Lung (tissue), 16 donors: Measurements from ENCODE around the gene ACCSL. TPM values are rescaled to one million over a fixed set of nuclear protein-coding genes. Genes with fewer than 3 reads are reported as not detected.

ENCODE experiments used
- ATAC-seq: fragments of 200-7000 bp; cut with Tn5 transposase; one replicate; pipeline ENCODE4 v1.9.1; 2020; ENCODE audit warnings: moderate number of reproducible peaks; ENCODE audit not compliant: insufficient read depth, low FRiP score
- DNase-seq, 3 donors: peaks; one replicate each; pipeline ENCODE4 v3.0.0-alpha.2; 2013 to 2017
- H3K27ac ChIP-seq, 2 donors: one replicate each; pipeline ENCODE4 v1.5.1; 2013; ENCODE audit warnings: mild to moderate bottlenecking in 2 of 2, moderate library complexity in 2 of 2, control low read depth in 1 of 2, inconsistent platforms in 1 of 2, low read depth in 1 of 2, low read length in 1 of 2
- H3K27me3 ChIP-seq, 3 donors: one replicate each; pipeline ENCODE4 v1.5.1; 2013; ENCODE audit warnings: low read length in 2 of 3; ENCODE audit not compliant: control insufficient read depth in 3 of 3, insufficient read depth in 3 of 3
- H3K36me3 ChIP-seq, 4 donors: one replicate each; pipeline ENCODE4 v1.5.1; 2013; ENCODE audit warnings: low read length in 4 of 4, mild to moderate bottlenecking in 1 of 4, moderate library complexity in 1 of 4; ENCODE audit not compliant: control insufficient read depth in 4 of 4, insufficient read depth in 4 of 4
- H3K4me1 ChIP-seq, 5 donors: one replicate each; pipeline ENCODE4 v1.5.1; 2013; ENCODE audit warnings: low read length in 5 of 5, mild to moderate bottlenecking in 2 of 5, moderate library complexity in 1 of 5; ENCODE audit not compliant: control insufficient read depth in 5 of 5, insufficient read depth in 5 of 5
- H3K4me3 ChIP-seq: one replicate; pipeline ENCODE4 v1.5.1; 2013; ENCODE audit warnings: mild to moderate bottlenecking, control low read depth, moderate library complexity
- H3K9ac ChIP-seq, 2 donors: one replicate each; pipeline ENCODE4 v1.5.1; 2013; ENCODE audit warnings: low read length in 2 of 2, control low read depth in 1 of 2; ENCODE audit not compliant: insufficient read depth in 1 of 2
- H3K9me3 ChIP-seq, 4 donors: one replicate each; pipeline ENCODE4 v1.5.1; 2013; ENCODE audit warnings: low read length in 3 of 4, mild to moderate bottlenecking in 1 of 4, moderate library complexity in 1 of 4; ENCODE audit not compliant: control insufficient read depth in 4 of 4, insufficient read depth in 3 of 4
- WGBS, 2 donors: extraction: QIAGEN DNeasy Blood & Tissue Kit; methylation state at CpG; one replicate each; pipeline ENCODE4 v1.1.7; 2013; 5-methylcytosine and 5-hydroxymethylcytosine counted together
- long read RNA-seq, 5 donors: transcript quantifications; one replicate each; lab custom pipeline, GENCODE V29; 2026
- polyA plus RNA-seq, 2 donors: library from polyadenylated mRNA; stranded (reverse); fragments of 200-250 nt; gene quantifications; one replicate each; pipeline ENCODE4 v1.2.1, GENCODE V29; 2013
- total RNA-seq, 2 donors: library from RNA; depleted of rRNA in 1 of 2; stranded (reverse); fragments of >200 nt in 1 of 2; gene quantifications; one replicate each; pipeline ENCODE4 v1.2.1, GENCODE V29; 2014 to 2021
- TF ChIP-seq, protein P1 (sequence below): IDR thresholded peaks from 2 replicates; pipeline ENCODE4 v1.5.1; 2012; ENCODE audit warnings: mild to moderate bottlenecking; ENCODE audit errors: control extremely low read depth, extremely low read depth
- donor health status: control.
- donor health status: control.
- donor health status: Bipolar disorder and iron deficiency.
- donor health status: healthy.
- donor health status: DM: yes; HTN: yes; CAD: no.

The ACCSL gene
- total RNA-seq (under 1 TPM in 1 of 2 donors, not detected in 1; 0.14 TPM), polyA plus RNA-seq (under 1 TPM in 1 of 2 donors, not detected in 1; 0.02 TPM)
- long read RNA-seq, donor 1, result 0 reads
- long read RNA-seq, donor 2, result 0 reads
- long read RNA-seq, donor 3, result 0 reads
- long read RNA-seq, donor 4, result 0 reads
- long read RNA-seq, donor 5, result 0 reads

DNA sequence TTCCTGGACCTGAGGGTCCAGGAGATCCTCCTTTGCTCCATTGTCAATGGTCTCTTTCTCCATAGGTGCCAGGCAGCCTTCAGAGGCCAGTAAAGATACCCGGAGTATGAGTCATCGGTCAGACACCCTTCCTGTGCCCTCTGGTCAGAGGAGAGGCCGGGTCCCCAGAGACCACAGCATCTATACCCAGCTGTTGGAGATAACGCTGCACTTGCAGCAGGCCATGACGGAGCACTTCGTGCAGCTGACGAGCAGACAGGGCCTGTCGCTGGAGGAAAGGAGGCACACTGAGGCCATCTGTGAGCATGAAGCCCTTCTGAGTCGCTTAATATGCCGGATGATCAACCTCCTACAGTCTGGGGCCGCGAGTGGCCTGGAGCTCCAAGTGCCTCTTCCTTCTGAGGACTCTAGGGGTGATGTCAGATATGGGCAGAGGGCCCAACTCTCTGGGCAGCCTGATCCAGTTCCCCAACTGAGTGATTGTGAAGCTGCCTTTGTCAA is at the start of gene ACCSL:
TSS of gene ACCSL (plus strand) at position 51 of the 501 bp plus-strand sequence. CDS start at position 107, 56 bp downstream.
- TF ChIP-seq, protein P1, sequence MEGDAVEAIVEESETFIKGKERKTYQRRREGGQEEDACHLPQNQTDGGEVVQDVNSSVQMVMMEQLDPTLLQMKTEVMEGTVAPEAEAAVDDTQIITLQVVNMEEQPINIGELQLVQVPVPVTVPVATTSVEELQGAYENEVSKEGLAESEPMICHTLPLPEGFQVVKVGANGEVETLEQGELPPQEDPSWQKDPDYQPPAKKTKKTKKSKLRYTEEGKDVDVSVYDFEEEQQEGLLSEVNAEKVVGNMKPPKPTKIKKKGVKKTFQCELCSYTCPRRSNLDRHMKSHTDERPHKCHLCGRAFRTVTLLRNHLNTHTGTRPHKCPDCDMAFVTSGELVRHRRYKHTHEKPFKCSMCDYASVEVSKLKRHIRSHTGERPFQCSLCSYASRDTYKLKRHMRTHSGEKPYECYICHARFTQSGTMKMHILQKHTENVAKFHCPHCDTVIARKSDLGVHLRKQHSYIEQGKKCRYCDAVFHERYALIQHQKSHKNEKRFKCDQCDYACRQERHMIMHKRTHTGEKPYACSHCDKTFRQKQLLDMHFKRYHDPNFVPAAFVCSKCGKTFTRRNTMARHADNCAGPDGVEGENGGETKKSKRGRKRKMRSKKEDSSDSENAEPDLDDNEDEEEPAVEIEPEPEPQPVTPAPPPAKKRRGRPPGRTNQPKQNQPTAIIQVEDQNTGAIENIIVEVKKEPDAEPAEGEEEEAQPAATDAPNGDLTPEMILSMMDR, result no peak
- H3K27ac ChIP-seq, result no peak within 1 kb of the TSS
- H3K4me3 ChIP-seq, result no peak within 1 kb of the TSS
- no peaks in the 10 kb centered on the region for H3K27me3 ChIP-seq
- H3K9me3 ChIP-seq, result no peaks in the 10 kb centered on the region
- no peaks in the 10 kb centered on the region for H3K36me3 ChIP-seq
- no peaks in the 10 kb centered on the region for H3K4me1 ChIP-seq
- ATAC-seq, result no peak
- no peak within 1 kb of the TSS for H3K9ac ChIP-seq
- peak in 2 of 3 donors; percentile 10 to 37 for DNase-seq
- WGBS, 2 donors, result 82 to 95% methylated on average over 12 of the region's 12 CpGs

DNA sequence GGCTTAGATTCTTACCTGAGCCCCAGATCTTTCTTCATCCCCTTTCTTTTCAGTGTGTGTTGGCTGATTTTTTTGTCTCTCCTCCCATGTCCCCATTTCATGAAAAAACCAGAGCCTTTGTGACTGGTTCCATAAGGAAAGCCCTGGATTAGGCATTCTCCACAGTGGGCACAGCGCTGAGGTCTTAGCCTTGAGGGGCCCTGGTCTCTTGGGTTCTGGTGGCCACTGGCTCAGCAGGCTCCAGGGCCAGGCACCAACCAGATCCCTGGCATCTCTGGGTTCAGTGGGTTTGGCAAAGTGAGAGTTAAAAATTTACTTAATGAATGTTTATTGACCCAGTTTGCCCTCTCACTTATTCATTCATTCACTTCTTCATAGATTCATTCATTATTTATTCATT is 49.5 kb upstream of the ACCSL start:
- no peaks in the 10 kb centered on the region for H3K27me3 ChIP-seq
- WGBS, 2 donors, result 94 to 100% methylated on average over 1 of the region's 1 CpG
- H3K27ac ChIP-seq, result no peak overlapping the region
- DNase-seq (no peak), ATAC-seq (no peak)
- peaks cover 0 to 2% (median 0%) of the 10 kb centered on the region in 4 donors for H3K9me3 ChIP-seq
- no peak overlapping the region for H3K9ac ChIP-seq
- peaks cover 0 to 10% (median 0%) of the 10 kb centered on the region in 5 donors for H3K4me1 ChIP-seq
- TF ChIP-seq, protein P1, result no peak
- no peaks in the 10 kb centered on the region for H3K36me3 ChIP-seq
- no peak overlapping the region for H3K4me3 ChIP-seq

DNA sequence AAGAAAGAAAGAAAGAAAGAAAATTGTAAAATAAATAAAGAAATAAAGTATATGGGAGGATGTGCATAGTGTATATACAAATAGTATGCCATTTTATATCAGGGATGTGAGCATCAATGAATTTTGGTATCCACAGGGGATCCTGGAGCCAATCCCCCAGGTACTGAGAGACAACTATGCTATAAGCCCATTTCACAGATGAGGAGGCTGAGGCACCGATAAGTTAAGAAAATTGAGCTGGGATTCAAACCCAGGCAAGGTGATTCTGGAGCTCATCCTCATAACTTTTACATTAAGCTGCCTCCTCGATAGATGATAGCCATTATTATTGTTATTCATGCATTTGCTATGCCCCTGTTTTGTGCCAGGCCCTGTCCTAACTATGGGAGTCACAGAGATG is 47.0 kb upstream of the ACCSL start:
- TF ChIP-seq, protein P1, result no peak
- Histone ChIP-seq H3K4me1 (peaks cover 0 to 15% (median under 1%) of the 10 kb centered on the region in 5 donors), H3K27ac (no peak overlapping the region), H3K4me3 (no peak overlapping the region), H3K27me3 (no peaks in the 10 kb centered on the region), H3K9ac (no peak overlapping the region), H3K36me3 (no peaks in the 10 kb centered on the region), H3K9me3 (peaks cover 0 to 2% (median 0%) of the 10 kb centered on the region in 4 donors)
- WGBS, 2 donors, result 42 to 83% methylated on average over 2 of the region's 2 CpGs
- DNase-seq (no peak), ATAC-seq (no peak)
